ENCODE measurements around the gene ANKRD16. TPM values are rescaled to one million over a fixed set of nuclear protein-coding genes. Genes with fewer than 3 reads are reported as not detected.

Gene ANKRD16
- total and polyA plus RNA-seq, 2 of the 13 experiments (the other 11 are each of a cell fraction or from before 2014, with no cell fraction given): 8.0 to 11.4 TPM

GRCh38 chr10:5889624-5890451 lies at the start of gene ANKRD16, which contains the start of gene FBH1 (continued):
- TF ChIP-seq PRDM15 (CRISPR knock-in tag; IDR thresholded peaks at IDR 0.05) (0 out of 2 replicates have a peak, but pooled peaks have one; percentile 22), ZNF333 (CRISPR knock-in tag; IDR thresholded peaks at IDR 0.05; ENCODE audit: borderline replicate concordance) (peak; percentile 43; the same call in 1 of the 2 replicates), PAF1 (CRISPR knock-in tag; IDR thresholded peaks at IDR 0.05) (no peak), ZSCAN9 (CRISPR knock-in tag; IDR thresholded peaks at IDR 0.05; ENCODE audit: borderline replicate concordance) (0 out of 2 replicates have a peak, but pooled peaks have one; percentile 55), ZNF746 (CRISPR knock-in tag; IDR thresholded peaks at IDR 0.05) (0 out of 2 replicates have a peak, but pooled peaks have one; percentile 36), KLF15 (CRISPR knock-in tag; IDR thresholded peaks at IDR 0.05; ENCODE audit: borderline replicate concordance) (peak; percentile 90; the same call in 1 of the 2 replicates), ZNF33A (CRISPR knock-in tag; IDR thresholded peaks at IDR 0.05; ENCODE audit: borderline replicate concordance) (no peak), ZNF781 (CRISPR knock-in tag; IDR thresholded peaks at IDR 0.05; ENCODE audit: borderline replicate concordance, not compliant biosample characterization) (no peak), ZNF770 (CRISPR knock-in tag; IDR thresholded peaks at IDR 0.05) (peak; percentile 54), MED13 (CRISPR knock-in tag; IDR thresholded peaks at IDR 0.05) (peak; percentile 84), ZFP82 (CRISPR knock-in tag; IDR thresholded peaks at IDR 0.05; ENCODE audit: borderline replicate concordance) (peak; percentile 79; the same call in 1 of the 2 replicates), TOPORS (CRISPR knock-in tag; IDR thresholded peaks at IDR 0.05) (peak; percentile 69; the same call in 1 of the 2 replicates), ZNF777 (CRISPR knock-in tag; IDR thresholded peaks at IDR 0.05) (no peak; the same call in none of the 2 replicates), PATZ1 (CRISPR knock-in tag; IDR thresholded peaks at IDR 0.05) (peak; percentile 94), HDAC2 (CRISPR knock-in tag; IDR thresholded peaks at IDR 0.05) (peak; percentile 45; the same call in 1 of the 2 replicates), HMGA1 (CRISPR knock-in tag; conservative IDR thresholded peaks at IDR 0.05) (no peak), NFATC3 (CRISPR knock-in tag; IDR thresholded peaks at IDR 0.05) (no peak), ISL2 (CRISPR knock-in tag; IDR thresholded peaks at IDR 0.05) (peak; percentile 81), MNT (IDR thresholded peaks at IDR 0.05) (0 out of 2 replicates have a peak, but pooled peaks have one; percentile 30)
